ENCODE measurements around the gene CCSER2.
"Not testable (repeated sequence)": the region's sequence is repeated elsewhere in the genome, so short reads cannot be mapped to it uniquely, and the experiment has no call there.

Gene CCSER2

GRCh38 chr10:84317174-84317573 is 11.2 kb upstream of the CCSER2 start:
- DNase-seq, result no peak

DNA sequence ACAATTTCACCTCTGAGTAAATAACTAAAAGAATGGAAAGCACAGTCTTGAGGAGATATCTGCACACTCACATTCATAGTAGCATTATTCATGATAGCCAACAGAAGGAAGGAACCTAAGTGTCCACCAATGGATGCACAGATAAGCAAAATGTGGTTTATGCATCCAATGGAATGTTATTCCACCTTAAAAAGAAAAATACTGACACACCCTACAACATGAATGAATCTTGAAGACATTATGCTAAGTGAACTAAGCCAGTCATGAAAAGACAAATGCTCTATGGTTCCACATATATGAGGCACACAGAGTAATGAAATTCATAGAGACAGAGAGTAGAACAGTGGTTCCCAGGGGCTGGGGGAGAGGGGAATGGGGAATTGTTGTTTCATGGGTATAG is 6.5 kb upstream of the CCSER2 start:
- DNase-seq, result no peak

GRCh38 chr10:84323566-84323965 is 4.8 kb upstream of the CCSER2 start:
- DNase-seq, result not testable (repeated sequence)

DNA sequence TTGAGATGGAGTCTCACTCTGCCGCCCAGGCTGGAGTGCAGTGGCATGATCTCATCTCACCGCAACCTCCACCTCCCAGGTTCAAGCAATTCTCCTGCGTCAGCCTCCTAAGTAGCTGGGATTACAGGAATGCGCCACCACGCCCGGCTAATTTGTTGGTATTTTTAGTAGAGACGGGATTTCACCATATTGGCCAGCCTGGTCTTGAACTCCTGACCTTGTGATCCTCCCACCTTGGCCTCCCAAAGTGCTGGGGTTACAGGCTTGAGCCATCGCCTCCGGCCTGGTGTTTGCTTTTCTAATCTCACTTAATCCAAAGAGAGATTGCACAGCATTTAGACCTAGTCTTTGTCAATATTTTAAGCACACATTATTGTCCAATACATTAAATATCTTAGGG is 1.4 kb upstream of the CCSER2 start:
- not testable (repeated sequence) for DNase-seq

DNA sequence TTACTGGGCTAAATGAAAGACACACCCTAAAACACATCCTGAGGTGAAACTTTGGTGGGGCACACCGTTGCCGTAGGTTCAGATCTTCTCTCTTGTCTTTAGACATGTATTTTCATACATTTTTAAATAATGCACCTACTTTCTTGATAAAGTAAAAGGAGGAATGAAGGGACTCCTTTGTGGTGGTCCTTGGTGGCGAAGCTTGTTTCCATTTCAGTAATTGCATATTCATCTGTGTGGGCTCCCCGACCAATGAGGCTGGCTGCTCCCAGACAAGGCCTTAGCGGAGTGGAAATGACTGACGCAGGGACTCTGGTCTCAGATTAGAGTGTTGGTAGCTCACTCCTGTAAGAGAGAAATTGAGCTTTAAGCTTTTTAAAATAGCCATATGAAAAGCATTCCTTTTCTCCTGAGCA is 815 bp downstream of the CCSER2 start:
- peak in 1 of 2 experiments; percentile 9 for DNase-seq

DNA sequence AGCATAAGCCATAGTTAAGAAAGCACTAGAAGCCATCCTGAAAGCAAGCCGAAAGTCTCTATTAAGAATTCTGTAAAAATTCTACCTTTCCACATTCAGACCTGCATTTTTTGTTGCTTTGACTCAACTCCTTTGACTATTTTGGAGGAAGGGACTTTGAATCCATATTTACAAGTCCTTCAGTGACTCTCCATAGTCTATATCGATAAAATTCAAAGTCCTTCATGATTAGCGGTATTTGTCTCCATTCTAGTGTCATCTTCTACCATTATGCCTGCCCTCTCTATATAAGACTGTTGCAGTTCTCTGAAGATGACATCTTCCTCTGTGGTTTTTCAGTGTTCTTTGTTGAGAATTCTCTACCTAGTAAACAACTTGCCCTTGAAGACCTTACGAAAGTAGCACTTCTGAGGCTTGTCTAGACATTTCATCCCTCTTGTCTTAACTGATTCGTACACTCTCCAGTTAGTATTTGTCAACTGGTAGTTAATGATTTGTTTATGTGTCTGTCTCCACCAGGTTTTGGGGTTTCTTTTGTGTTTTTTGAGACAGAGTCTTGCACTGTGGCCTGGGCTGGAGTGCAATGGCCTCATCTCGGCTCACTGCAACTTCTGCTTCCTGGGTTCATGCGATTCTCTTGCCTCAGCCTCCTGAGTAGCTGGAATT is 1.7 kb downstream of the CCSER2 start:
- peak; percentile 6 to 27 for DNase-seq

GRCh38 chr10:84331091-84331490 is 2.7 kb downstream of the CCSER2 start:
- no peak for DNase-seq

DNA sequence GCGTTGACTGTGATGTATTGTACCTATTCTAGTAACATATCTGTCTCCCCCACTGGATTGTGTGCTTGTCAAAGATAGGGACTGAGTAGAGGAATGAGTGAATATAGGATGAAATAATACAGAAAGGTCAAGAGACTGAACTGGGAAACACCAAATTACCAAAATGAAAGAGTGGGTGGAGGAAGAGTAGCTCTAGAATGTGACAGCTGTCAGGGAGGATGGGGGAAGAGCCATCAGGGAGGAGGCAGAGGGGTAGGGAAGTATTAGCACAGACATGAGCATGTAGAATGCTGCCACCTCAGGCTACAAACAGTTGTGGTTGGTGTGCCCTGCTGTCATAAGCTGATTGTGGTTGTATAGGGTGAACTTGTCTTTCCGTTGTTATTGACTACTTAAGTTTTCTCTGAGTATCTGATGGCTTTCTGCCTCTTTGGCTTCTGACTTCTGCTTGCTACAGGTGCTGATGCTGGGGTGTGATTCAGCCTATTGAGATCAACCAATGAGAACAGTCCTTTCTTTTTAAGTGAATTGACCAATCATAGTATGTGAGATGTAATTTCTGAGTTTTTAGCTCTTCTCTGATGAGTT is 5.6 kb downstream of the CCSER2 start:
- peak; percentile 74 to 82 for DNase-seq

DNA sequence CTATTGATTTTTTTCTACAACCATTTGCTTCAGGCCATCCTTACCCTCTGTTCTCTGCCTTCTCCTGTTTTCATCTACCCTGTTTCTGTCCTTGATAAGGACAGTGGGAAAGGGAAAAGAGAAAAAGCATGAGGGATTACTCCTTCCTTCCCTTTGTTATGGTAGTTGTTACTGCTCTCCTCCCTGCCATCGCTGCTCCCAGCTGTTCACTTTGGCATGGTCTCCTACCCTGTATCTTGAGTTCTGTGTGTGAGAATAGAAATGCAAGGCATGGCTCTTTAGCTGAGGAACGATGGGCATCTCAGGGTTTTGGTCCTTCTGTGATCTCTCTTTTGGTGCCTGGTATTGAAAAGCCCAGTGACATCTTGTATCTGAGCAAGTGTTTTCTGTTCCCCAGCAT is 6.4 kb downstream of the CCSER2 start:
- no peak for DNase-seq

GRCh38 chr10:84335516-84335915 is 7.1 kb downstream of the CCSER2 start:
- no peak for DNase-seq

DNA sequence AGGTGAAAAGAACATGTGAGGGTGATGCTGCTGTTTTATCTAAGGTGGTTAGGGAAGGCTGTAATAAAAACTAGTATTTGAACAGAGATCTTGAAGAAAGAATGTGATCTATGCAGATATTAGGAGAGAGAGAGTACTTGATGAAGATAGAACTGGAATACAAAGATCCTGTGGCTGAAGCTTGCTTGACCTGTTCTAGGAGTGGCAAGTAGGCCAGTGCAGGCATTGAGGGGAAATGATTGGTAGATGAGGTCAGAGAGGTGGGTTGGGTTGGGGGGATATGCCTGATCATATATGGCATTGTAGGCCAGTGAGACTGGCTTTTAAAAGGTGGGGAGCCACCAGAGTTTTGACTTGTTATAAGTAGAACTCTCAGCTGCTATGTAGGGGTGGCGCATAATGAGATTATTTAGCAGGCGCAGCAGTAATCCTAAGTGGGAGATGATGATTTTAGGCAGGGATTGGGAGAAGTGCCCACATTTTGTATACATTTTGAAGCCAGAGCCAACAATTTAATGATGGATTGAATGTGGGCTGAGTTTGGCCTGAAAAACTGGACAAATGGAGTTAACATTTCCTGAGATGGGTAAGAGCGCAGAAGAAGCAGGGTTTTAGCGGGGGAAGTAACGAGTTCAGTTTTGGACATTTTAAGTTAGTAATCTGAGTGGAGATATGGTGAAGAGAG is 8.2 kb downstream of the CCSER2 start:
- DNase-seq, result no peak

GRCh38 chr10:84337199-84337598 is 8.8 kb downstream of the CCSER2 start:
- DNase-seq, result peak in 1 of 2 experiments; percentile 11

DNA sequence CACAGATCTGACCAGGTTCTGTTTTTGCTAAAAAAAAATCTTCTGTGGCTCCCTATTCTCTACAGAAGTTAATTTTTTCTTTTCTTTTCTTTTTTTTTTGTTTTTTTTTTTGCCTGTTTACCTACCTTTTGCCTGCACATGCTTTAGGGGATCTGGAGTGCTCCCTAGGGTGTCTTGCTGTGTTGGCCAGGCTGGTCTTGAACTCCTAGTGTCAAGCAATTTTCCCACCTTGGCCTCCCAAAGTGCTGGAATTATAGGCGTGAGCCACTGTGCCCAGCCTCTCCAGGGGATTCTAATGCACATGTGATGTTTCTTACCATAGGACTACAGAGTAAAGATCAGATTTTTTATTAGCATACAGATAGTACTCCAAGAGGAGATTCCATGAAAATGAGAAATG is 10.6 kb downstream of the CCSER2 start:
- DNase-seq, result no peak

DNA sequence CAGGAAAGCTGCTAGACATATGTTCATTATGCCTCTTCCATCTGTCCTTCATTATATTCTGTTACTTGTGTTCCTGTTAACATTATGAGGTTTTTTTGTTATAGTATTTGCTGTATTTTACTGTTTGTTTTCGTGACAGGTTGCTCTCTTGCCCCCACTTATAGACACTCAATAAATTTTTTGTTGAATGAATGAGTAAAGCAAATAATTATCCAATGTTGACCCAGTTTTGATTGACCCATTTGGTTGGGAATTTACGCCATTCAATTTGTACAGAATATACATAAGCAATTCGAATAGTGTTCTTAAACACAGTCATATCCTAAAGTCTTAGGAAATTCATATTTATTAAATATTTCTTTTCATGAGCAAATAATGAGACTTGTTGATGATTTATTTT is 11.8 kb downstream of the CCSER2 start:
- DNase-seq, result no peak

- DNase-seq, result no peak
Measured at GRCh38 chr10:84340632-84341537, 12.5 kb downstream of the CCSER2 start.

DNA sequence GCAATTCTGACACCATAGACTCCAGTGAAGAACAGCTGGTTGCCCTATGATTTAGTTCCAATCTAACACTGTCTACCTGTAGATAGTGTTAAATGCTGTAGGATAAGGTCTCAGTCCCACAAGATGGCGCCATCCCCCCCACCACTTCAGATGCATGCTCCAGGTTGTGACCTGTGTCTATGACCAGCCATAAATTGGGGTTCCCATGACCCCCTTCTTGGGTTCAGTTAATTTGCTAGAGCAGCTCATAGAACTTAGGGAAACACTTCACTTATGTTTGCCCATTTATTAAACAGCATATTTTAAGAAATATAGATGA is 13.1 kb downstream of the CCSER2 start:
- DNase-seq, result no peak

DNA sequence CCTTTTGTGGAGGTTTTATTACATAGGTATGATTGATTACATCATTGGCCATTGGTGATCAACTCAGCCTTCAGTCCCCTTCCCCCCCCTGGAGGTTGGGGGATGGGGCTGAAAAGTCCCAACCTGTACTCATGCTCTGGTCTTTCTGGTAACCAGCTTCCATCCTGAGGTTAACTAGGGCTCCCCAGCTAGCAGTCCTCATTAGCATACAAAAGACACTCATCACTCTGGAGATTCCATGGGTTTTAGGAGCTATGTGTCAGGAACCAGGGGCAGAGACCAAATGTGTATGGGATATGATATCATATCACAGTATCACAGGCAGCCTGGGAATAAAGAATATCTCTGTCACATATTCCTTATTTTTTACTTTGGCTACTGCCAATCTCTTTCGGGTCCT is 13.6 kb downstream of the CCSER2 start:
- DNase-seq, result no peak

DNA sequence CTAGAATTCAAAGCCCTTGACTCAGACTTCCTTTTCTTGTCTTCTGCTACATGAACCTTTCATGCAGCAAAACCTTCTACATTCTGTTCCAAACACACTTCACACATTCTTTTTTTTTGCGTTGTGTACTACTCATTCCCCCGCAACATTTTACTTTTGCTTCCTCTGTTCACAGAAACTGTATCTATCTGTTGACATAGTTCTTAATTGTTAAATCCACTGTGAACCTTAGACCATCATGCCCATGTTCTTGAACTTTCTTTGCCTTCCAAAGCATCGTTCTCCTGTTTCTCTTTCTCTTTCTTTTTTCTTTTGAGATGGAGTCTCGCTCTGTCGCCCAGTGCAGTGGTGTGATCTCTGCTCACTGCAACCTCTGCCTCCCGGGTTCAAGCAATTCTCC is 14.2 kb downstream of the CCSER2 start:
- DNase-seq, result no peak

GRCh38 chr10:84343831-84344230 is 15.4 kb downstream of the CCSER2 start:
- DNase-seq, result no peak

- DNase-seq, result no peak
Measured at GRCh38 chr10:84344526-84344925, 16.1 kb downstream of the CCSER2 start.

DNA sequence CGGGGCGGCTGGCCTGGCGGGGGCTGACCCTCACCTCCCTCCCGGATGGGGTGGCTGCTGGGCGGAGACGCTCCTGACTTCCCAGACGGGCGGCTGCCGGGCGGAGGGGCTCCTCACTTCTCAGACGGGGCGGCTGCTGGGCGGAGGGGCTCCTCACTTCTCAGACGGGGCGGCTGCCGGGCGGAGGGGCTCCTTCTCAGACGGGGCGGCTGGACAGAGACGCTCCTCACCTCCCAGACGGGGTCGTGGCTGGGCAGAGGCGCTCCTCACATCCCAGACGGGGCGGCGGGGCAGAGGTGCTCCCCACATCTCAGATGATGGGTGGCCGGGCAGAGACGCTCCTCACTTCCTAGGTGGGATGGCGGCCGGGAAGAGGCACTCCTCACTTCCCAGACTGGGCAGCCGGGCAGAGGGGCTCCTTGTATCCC is 19.2 kb downstream of the CCSER2 start:
- DNase-seq, result not testable (repeated sequence)

GRCh38 chr10:84348447-84348846 is 20.1 kb downstream of the CCSER2 start:
- no peak for DNase-seq

DNA sequence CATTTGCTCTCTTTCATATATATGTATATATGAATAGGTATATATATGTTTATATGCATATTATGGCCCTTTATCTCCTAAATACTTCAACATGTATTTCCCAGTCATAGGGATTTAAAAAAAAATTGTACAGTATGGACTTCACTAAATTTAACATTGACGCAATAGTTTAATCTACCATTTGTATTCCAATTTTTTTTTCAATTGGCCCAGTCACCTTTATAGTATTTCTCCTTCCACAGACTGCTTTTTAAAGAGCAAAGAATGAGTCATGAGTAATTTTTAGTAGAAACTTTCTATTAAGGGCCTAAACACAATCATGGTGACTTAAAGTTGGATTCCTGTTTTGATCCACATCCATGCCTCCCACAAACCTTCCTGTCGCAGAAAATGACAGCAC is 20.5 kb downstream of the CCSER2 start:
- no peak for DNase-seq
